HG02973 (cell line): ENCODE measurements around the gene YTHDC1.

Experiments
- ATAC-seq: cut with Tn5 transposase; IDR thresholded peaks from one replicate; pipeline ENCODE4 v1.9.1; 2021; ENCODE audit warnings: moderate library complexity; ENCODE audit not compliant: unreplicated experiment

The YTHDC1 gene

DNA sequence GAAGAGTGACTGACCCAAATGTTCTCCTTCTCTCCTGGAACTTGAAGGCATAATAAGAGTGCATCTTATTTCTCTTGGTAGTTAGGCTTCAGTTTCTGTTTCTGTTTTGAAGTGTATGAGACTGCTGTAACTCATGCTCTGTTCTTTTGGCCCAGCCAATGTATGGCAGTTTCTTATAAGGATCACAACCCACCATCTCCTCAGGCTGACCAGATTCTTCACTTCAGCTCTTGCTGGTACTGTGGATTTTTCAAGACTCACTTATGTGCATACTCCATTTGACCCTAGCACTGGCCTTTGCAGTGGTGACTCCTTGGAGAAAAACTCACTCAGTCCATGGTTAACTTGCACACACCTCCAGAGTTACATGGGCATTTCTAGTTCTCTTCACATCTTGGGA lies 9.6 kb upstream of the YTHDC1 start:
- peak; percentile 86 for ATAC-seq

DNA sequence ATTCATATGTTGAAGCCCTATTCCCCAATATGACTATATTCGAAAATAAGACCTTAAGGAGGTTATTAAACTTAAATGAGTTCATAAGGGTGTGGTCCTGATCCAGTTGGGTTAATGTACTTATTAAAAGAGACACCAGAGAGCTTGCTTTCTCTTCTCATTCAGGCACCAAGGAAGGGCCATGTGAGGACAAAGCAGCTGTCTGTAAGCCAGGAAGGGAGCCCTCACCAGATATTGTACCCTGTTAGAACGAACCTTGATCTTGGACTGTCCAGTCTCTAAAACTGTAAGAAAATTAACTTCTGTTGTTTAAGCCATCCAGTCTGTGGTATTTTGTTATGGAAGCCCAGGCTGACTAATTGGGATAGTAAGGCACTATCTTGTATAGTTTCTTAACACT lies 9.1 kb upstream of the YTHDC1 start:
- no peak for ATAC-seq

DNA sequence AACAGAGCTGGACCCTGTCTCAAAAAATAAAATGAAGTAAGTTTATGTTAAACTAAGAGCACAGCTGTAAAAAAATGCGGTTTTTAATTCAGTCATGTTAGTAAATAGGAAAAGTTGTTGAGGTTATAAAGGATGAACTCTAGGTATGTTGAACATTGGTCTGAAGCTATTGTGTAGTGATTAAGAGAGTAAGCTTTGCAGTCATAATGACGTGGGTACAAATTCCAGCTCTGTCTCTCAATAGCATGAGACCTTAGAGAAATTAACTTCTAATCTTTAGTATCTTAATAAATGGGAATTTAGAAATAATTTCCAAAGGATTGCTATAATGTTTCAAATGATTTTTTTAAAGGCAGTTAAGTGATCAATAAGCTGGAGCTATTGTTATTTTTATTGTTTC lies 2.9 kb upstream of the YTHDC1 start:
- no peak for ATAC-seq

- ATAC-seq = peak; percentile 10
These were observed 626 bp downstream of the YTHDC1 start for GRCh38 chr4:68349279-68349648.

DNA sequence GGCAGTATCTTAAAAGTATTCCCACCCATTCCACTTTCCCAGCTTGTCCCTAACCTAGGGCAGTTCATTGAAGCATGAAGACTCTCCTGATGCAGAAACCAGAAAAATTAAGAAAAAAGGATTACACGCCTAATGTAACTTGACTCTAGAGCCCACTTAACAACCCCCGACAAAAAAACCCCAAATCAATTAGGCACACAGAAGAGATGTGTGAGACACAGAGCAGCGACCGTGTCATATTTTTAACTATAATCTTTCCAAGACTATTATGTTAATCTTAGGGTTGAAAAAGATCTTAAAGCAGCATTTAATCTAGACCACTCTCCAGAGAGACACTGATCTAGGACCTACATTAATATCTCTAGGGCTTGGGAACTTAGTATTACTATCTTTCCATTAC lies 1.3 kb downstream of the YTHDC1 start:
- no peak for ATAC-seq

DNA sequence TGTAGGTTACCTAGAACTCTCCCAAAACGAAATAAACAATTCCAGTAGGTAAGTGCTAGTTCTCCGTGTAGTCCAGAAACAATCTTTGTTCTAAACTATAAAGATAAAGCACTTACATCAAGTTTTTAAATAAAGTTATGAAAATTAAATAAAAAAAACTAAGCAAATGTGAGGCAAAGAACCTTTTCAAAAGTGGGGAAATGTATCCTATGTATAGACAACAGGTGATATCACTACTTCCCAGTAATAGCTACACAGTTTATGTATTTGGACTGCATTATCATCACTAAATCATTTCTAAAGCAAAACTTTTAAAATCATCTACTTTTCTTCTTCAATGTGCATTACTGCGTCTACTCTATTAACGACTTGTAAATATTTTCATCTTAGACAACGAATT lies 2.0 kb downstream of the YTHDC1 start:
- ATAC-seq = no peak

DNA sequence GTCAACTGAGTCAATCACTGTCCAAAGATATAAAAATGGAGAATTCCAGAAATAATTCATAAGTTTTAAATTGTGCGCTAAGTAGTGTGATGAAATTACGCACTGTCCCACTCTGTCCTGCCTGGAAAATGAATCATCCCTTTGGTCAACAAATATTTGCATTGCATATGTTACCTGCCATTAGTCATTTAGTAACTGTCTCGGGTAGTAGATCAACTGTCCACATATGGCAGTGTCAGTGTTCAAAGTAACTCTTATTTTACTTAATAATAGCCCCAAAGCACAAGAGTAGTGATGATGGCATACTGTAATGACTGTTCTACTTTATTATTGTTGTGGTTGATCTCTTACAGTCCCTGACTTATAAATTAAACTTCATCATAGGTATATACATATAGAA lies 3.4 kb downstream of the YTHDC1 start:
- ATAC-seq = no peak

GRCh38 chr4:68344785-68345184 lies 5.1 kb downstream of the YTHDC1 start:
- no peak for ATAC-seq

DNA sequence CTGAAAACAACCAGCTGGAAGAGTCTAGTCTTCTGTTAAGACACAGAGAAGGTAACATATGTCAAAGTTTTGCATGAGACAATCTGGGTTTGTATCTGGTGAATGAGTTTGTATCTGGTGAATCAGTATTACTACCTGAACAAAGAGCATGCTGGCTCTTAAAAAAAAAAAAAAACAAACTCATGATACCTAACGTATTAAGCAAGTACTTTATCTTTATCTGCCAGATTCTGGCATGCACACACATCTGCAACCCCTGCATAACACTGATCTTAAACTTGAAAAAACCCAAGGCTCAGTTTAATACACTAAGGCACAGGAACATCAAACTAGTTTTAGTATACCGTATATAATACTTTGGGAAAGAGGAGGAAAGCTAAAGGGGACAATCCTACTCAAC lies 5.8 kb downstream of the YTHDC1 start:
- ATAC-seq = no peak

DNA sequence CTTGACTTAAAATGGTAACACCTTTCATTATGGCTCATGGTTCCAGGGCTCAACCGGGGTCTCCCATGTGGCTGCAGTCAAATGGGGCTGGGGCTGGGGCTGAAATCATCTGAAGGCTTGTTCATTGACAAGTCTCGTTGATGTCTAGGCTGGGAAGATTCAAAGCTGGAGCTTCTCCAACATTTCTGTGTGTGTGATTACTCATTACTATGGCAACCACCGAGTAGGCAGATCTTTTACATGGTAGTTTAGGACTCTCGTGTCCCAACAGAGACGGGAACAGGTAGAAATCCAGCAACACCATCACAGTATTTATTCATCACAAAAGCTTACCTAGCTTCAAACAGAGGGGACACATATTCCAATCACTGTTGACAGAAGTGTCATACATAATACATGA lies 7.8 kb downstream of the YTHDC1 start:
- no peak for ATAC-seq

- ATAC-seq = no peak
These were observed 11.3 kb downstream of the YTHDC1 start for GRCh38 chr4:68338625-68339024.

DNA sequence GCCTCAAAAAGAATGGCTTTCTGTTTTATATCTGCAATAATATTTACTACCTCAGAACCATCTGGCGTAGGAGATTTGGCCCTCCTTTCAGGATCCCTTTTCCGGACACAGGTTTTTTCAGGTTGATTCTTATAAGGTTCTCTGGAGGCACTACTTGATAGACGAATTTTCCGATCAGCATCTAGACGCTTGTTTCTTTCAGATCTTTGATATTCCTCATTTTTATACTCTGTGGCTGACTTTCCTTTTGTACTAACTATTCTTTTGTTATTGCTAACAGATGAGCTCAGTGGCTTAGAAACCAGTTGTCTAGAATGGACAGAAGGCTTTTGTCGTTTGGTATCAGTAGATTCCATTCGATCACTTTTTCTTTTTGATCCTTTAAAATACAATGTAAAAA lies 12.4 kb downstream of the YTHDC1 start:
- ATAC-seq = no peak

DNA sequence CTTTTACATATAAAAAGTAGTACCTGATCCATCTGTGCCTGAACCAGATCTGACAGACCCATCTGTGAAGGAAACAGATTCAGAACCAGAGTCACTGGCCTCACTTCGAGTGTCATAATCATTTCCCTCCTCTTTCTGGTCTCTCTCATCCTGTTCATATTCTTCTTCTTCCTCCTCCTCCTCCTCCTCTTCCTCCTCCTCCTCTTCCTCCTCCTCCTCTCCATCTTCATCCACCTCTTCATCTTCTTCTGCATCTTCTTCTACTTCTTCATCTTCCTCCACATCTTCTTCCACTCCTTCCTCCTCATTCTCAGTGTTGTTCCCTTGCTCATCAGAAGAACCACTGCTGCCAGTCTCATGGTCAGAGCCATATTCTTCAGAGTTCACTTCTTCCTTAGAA lies 12.9 kb downstream of the YTHDC1 start:
- ATAC-seq = no peak

GRCh38 chr4:68336530-68336929 lies 13.4 kb downstream of the YTHDC1 start:
- ATAC-seq = no peak

DNA sequence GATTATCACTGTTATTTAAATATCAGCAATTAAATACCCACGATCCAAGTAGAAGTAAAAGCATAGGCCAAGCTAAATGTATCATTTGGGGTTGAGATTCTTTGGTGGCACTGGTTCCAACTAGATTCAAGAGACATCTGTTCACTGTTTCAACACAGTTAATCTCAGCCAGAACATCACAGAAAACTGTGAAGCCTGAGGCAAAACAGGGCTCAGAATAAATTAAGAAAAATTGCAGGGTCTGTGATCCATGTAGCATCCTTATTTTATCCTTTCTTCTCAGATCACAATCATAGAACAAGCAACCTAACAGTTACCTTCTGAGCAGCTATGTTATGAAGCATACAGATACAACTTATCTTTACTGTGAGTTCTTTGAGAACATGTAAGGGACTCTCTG lies 23.7 kb downstream of the YTHDC1 start:
- ATAC-seq = no peak

DNA sequence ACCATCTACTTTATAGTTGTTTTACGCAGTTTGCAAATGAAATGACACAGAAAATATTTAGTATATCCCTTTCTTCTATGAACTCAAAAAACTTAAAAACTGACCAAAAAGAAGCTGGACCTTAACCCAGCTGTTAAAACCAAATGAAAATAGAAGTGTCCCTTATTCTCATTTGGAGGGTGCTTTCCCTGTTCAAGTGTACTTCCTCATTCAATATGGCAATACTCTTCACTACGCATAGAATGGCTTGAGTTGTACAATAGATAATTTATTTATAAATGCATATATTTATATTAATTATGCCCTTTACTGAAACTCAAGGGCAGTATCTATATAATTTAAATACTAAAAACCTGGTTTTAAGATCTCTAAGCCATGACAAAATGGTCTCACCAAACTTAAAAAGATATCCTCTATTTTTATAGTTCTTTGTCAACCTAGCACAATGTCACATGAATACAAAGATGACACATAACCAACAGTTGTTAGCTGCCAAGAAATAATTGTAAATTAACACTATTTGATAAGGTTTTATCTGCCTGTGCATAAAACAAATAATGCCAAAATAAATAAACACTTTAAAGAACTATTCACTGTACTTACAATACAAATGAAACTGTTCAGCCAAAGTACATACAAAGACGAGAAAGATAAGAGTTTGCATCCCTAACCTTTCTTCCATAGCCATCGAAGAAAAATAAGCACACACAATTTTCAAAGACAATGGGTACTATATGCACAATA lies 25.2 kb downstream of the YTHDC1 start:
- no peak for ATAC-seq

DNA sequence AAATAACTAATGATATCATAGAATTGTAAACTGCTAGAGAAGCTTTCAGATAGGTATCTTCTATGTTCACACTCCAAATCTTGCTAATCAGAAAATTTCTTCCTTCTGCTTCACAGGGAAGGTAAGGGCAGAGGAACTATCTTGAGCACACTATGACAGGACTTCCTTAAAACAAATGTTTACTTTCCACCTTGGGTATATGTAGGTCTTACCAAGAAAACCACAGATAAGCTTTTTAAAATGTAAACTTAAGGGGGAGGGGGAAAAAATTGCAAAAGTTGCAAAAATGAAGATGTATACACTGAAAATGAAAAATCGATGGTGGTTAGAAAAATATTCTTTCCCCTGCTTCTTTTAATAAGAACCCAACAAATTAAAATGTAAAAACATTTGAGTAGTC lies 30.9 kb downstream of the YTHDC1 start:
- ATAC-seq = no peak

- ATAC-seq = no peak
These were observed 33.5 kb downstream of the YTHDC1 start for GRCh38 chr4:68316193-68316969.

DNA sequence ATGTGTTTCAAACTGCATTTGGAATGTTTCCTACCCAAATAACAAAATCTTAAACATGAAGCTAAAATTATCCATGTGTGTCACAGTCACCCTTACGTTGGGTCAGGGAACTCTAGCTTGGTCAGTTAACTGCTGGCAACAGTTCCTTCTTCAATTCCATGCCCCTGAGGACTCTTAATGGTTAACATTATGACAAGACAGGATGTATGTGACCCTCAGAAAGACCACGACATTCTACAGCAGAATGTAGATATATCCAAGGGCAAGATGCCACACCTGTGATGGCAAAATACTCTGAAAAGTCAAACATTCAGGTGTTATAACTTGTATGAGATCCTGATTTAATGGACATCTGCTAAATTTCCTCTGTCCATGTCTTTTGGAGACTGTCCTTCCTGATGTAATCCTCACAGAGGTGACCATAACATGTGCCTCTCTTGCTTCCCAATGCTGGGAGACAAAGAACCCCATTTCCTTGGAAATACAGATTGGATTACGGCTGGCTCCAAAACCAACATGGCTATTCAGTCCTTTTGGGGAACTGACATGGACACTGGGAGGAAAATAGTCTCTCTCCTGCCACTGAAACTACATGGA lies 39.1 kb downstream of the YTHDC1 start:
- no peak for ATAC-seq

- ATAC-seq = no peak
These were observed 45.2 kb downstream of the YTHDC1 start for GRCh38 chr4:68304731-68305130.

GRCh38 chr4:68299492-68300457 lies 50.1 kb downstream of the YTHDC1 start:
- ATAC-seq = no peak
